ENCODE measurements around the gene MAG. TPM values are rescaled to one million over a fixed set of nuclear protein-coding genes. Genes with fewer than 3 reads are reported as not detected.

The MAG gene
- total RNA-seq, 2 donors from 2014 or later, result 13.9 TPM; not detected in 1

DNA sequence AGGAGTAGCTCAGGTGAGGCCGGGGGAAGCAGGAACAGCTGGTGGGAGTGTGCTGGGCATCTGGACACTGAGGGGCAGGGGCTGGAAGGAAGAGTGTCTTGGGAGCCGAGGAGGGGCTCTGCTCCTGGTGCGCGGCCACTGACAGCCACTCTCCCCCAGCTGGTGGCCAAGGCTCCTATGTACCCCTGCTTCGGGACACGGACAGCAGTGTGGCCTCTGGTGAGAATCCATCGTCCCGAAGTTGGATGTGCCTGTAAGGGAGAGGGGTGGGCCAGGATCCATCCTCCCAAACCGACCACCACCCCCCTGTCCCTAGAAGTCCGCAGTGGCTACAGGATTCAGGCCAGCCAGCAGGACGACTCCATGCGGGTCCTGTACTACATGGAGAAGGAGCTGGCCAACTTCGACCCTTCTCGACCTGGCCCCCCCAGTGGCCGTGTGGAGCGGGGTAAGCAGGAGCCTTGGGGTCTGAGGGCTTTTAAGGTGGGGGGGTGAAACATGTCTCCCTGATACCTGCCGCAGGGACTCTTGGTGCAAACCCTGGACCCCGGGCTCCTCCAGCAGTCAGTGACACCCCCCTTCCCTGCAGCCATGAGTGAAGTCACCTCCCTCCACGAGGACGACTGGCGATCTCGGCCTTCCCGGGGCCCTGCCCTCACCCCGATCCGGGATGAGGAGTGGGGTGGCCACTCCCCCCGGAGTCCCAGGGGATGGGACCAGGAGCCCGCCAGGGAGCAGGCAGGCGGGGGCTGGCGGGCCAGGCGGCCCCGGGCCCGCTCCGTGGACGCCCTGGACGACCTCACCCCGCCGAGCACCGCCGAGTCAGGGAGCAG lies 25.2 kb upstream of the MAG start:
- Histone ChIP-seq H3K4me3 (peak overlapping the region; percentile 67 to 81), H3K27ac (peak overlapping the region; percentile 94 to 96), H3K36me3 (peaks cover 0 to 13% of the 10 kb centered on the region in 2 donors), H3K9me3 (no peaks in the 10 kb centered on the region), H3K27me3 (replicated peaks; ENCODE audit: insufficient read depth) (no peaks in the 10 kb centered on the region), H3K4me1 (replicated peaks) (peaks cover 9% of the 10 kb centered on the region)
- intact Hi-C loops (cut with DNase I), result loop anchor here (5.0 kb wide), 1 partner anchor 124 kb away; the partner anchor contains the start of gene FXYD7
- 38% methylated on average over 39 of the region's 39 CpGs for WGBS
- TF ChIP-seq POLR2A (IDR thresholded peaks at IDR 0.05) (no peak), POLR2AphosphoS5 (IDR thresholded peaks at IDR 0.05) (no peak)
- no peak for DNase-seq (ENCODE audit: low spot score)

DNA sequence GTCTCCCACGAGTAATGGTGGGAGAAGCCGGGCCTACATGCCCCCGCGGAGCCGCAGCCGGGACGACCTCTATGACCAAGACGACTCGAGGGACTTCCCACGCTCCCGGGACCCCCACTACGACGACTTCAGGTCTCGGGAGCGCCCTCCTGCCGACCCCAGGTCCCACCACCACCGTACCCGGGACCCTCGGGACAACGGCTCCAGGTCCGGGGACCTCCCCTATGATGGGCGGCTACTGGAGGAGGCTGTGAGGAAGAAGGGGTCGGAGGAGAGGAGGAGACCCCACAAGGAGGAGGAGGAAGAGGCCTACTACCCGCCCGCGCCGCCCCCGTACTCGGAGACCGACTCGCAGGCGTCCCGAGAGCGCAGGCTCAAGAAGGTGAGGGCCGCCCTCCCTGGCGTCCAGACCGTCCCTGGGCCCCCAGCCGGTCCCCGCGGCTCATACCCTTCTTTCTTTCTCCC lies 24.6 kb upstream of the MAG start:
- intact Hi-C loops (cut with DNase I), result loop anchor here (5.0 kb wide), 1 partner anchor 125 kb away; the partner anchor contains the start of gene FXYD7
- peak; percentile 33 for DNase-seq (ENCODE audit: low spot score)
- under 1% methylated on average over 40 of the region's 40 CpGs for WGBS
- H3K9me3 ChIP-seq, result no peaks in the 10 kb centered on the region
- H3K36me3 ChIP-seq, result peaks cover 0 to 19% of the 10 kb centered on the region in 2 donors
- peak overlapping the region; percentile 94 to 96 for H3K27ac ChIP-seq
- H3K4me3 ChIP-seq, result peak overlapping the region; percentile 67 to 81
- H3K4me1 ChIP-seq (replicated peaks), result peaks cover 9% of the 10 kb centered on the region
- no peaks in the 10 kb centered on the region for H3K27me3 ChIP-seq (replicated peaks; ENCODE audit: insufficient read depth)
- no peak for TF ChIP-seq POLR2AphosphoS5 (IDR thresholded peaks at IDR 0.05)
- TF ChIP-seq POLR2A (IDR thresholded peaks at IDR 0.05), result no peak
- TF ChIP-seq, protein P1, sequence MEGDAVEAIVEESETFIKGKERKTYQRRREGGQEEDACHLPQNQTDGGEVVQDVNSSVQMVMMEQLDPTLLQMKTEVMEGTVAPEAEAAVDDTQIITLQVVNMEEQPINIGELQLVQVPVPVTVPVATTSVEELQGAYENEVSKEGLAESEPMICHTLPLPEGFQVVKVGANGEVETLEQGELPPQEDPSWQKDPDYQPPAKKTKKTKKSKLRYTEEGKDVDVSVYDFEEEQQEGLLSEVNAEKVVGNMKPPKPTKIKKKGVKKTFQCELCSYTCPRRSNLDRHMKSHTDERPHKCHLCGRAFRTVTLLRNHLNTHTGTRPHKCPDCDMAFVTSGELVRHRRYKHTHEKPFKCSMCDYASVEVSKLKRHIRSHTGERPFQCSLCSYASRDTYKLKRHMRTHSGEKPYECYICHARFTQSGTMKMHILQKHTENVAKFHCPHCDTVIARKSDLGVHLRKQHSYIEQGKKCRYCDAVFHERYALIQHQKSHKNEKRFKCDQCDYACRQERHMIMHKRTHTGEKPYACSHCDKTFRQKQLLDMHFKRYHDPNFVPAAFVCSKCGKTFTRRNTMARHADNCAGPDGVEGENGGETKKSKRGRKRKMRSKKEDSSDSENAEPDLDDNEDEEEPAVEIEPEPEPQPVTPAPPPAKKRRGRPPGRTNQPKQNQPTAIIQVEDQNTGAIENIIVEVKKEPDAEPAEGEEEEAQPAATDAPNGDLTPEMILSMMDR (IDR thresholded peaks at IDR 0.05), result no peak

DNA sequence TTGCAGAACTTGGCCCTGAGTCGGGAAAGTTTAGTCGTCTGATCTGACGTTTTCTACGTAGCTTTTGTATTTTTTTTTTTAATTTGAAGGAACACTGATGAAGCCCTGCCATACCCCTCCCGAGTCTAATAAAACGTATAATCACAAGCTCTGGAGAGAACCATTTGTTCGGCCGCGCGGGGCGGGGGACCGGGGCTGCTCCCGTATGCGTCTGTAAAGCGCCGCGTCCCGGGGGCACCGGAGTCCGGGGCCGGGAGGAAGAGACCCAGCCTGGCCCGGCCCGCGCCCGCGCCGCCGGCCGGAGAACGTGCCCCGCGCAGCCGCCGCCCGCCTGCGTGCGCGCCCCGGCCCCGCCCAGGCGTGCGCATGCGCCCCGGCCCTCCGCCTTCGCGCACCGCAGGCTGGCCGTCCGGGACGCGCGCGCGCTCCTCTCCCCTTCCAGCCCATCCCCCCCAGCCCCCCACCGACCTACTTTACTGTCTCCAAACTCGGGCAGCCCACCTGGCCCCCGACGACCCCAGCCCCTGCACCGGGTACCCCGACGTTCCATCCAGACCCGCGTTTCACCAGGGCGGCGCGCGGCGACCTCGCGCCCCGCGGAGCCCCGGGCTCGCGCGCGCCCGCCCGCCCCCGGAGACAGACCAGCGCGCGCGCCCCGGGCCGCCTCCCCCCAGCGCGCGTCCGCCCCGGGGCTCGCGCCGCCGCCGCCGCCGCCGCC lies 24.0 kb upstream of the MAG start:
- no peaks in the 10 kb centered on the region for H3K9me3 ChIP-seq
- peak; percentile 59 for DNase-seq (ENCODE audit: low spot score)
- H3K36me3 ChIP-seq, result peaks cover 0 to 22% of the 10 kb centered on the region in 2 donors
- peak overlapping the region; percentile 94 to 96 for H3K27ac ChIP-seq
- peak overlapping the region; percentile 67 to 81 for H3K4me3 ChIP-seq
- H3K4me1 ChIP-seq (replicated peaks), result peaks cover 9% of the 10 kb centered on the region
- no peaks in the 10 kb centered on the region for H3K27me3 ChIP-seq (replicated peaks; ENCODE audit: insufficient read depth)
- intact Hi-C loops (cut with DNase I), result loop anchor here (5.0 kb wide), 1 partner anchor 126 kb away; the partner anchor contains the start of gene FXYD7
- TF ChIP-seq POLR2A (IDR thresholded peaks at IDR 0.05) (peak; percentile 55), POLR2AphosphoS5 (IDR thresholded peaks at IDR 0.05) (no peak)
- TF ChIP-seq, protein P1 (IDR thresholded peaks at IDR 0.05), result peak in 1 of 4 experiments; percentile 2
- WGBS, result under 1% methylated on average over 57 of the region's 100 CpGs

DNA sequence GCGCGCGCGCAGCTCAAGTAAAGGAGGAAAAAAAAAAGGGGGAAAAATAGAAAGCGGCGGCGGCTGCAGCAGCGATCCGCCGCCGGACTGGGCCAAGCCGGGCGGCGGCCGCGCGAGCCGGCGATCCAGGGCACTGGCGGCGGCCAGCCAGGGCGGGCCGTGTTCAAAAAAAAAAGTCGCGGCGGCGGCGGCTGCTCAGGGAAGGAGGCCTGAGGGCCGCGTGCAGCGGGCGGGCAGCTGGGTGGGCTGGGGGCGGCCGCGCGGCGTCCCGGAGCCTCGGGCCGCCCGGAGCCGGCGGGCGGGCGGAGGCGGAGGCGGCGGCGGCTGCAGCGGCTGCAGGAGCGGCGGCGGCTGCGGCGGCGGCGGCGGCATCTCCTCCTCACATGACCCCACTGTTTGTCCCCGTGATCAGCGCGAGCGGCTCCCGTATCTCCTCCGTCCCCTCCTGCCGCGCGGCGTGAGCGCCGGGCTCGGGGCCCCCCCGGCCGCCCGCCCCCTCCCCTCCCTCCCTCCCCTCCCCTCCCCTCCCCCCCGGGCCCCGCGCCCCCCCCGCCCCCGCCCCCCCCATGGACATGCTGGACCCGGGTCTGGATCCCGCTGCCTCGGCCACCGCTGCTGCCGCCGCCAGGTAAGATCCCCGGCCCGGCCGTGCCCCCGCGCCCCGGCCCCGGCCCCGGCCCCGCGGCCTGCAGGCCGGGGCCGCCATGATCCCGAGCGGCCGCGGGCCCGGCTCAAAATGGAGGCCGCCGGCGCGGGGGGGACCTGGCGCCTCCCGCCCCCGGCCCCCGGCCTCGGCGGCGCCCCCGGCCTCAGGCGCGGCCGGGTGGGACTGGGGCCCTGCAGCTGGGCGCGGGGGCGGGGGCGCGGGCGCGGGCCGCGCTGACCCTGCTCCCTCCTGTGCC lies 23.2 kb upstream of the MAG start, which contains the start of gene USF2:
Gene USF2, plus strand, starts transcription at position 427 of the 902 bp plus-strand sequence. Its CDS starts 140 bp downstream, at position 567.
- peak; percentile 67 for DNase-seq (ENCODE audit: low spot score)
- TF ChIP-seq, protein P1 (IDR thresholded peaks at IDR 0.05), result no peak
- TF ChIP-seq POLR2A (IDR thresholded peaks at IDR 0.05) (no peak), POLR2AphosphoS5 (IDR thresholded peaks at IDR 0.05) (no peak)
- Histone ChIP-seq H3K4me1 (replicated peaks) (peaks cover 9% of the 10 kb centered on the region), H3K36me3 (peaks cover 0 to 30% of the 10 kb centered on the region in 2 donors), H3K4me3 (peak within 1 kb of the TSS; percentile 67 to 81), H3K27me3 (replicated peaks; ENCODE audit: insufficient read depth) (no peaks in the 10 kb centered on the region), H3K27ac (peak within 1 kb of the TSS; percentile 94 to 96), H3K9me3 (no peaks in the 10 kb centered on the region)
- under 1% methylated on average over 78 of the region's 126 CpGs for WGBS
- intact Hi-C loops (cut with DNase I), result loop anchor here (5.0 kb wide), 1 partner anchor 126 kb away; the partner anchor contains the start of gene FXYD7
